GM23338 (cell line): Measurements from ENCODE around the gene PTPRH. TPM values are rescaled to one million over a fixed set of nuclear protein-coding genes. Genes with fewer than 3 reads are reported as not detected.

ENCODE experiments used
- ATAC-seq: fragments of 200-7000 bp; cut with Tn5 transposase; 3 replicates; pipeline ENCODE4 v1.9.1; 2020
- DNase-seq: peaks from one replicate; pipeline ENCODE4 v3.0.0-alpha.2; 2015; ENCODE audit warnings: low spot score
- H2AFZ ChIP-seq: fragments of 200-600 bp; sonication (generic); 2 replicates; pipeline ENCODE4 v1.8.0; 2016; ENCODE audit warnings: antibody characterized with exemption, mild to moderate bottlenecking, moderate library complexity
- H3F3A ChIP-seq: fragments of 200-600 bp; sonication (generic); replicated peaks from 2 replicates; pipeline ENCODE4 v1.8.0; 2017; ENCODE audit warnings: antibody characterized with exemption, mixed run types, low read depth
- H3K27ac ChIP-seq: fragments of 200-600 bp; sonication (generic); 2 replicates; pipeline ENCODE4 v1.6.1; 2016; ENCODE audit warnings: low read depth
- H3K27me3 ChIP-seq: fragments of 200-600 bp; sonication (generic); 2 replicates; pipeline ENCODE4 v1.8.0; 2016; ENCODE audit warnings: mild to moderate bottlenecking, mixed run types, moderate library complexity; ENCODE audit not compliant: insufficient read depth
- H3K36me3 ChIP-seq: fragments of 200-600 bp; sonication (generic); 2 replicates; pipeline ENCODE4 v1.8.0; 2016; ENCODE audit warnings: mild to moderate bottlenecking; ENCODE audit not compliant: insufficient read depth
- H3K4me1 ChIP-seq: fragments of 200-600 bp; sonication (generic); 2 replicates; pipeline ENCODE4 v1.8.0; 2016; ENCODE audit warnings: mild to moderate bottlenecking, moderate library complexity; ENCODE audit not compliant: insufficient read depth
- H3K4me2 ChIP-seq: fragments of 200-600 bp; sonication (generic); 2 replicates; pipeline ENCODE4 v1.7.1; 2017; ENCODE audit warnings: mixed run types
- H3K4me3 ChIP-seq: fragments of 200-600 bp; sonication (generic); 2 replicates; pipeline ENCODE4 v1.6.1; 2016; ENCODE audit warnings: mixed run types
- H3K79me2 ChIP-seq: fragments of 200-600 bp; sonication (generic); replicated peaks from 2 replicates; pipeline ENCODE4 v1.8.0; 2017; ENCODE audit warnings: mild to moderate bottlenecking; ENCODE audit not compliant: insufficient read depth
- H3K9me2 ChIP-seq: fragments of 200-600 bp; sonication (generic); 2 replicates; pipeline ENCODE4 v1.8.0; 2017; ENCODE audit not compliant: insufficient read depth
- H4K20me1 ChIP-seq: fragments of 200-600 bp; sonication (generic); replicated peaks from 2 replicates; pipeline ENCODE4 v1.8.0; 2017; ENCODE audit warnings: mild to moderate bottlenecking; ENCODE audit not compliant: insufficient read depth
- H3K27ac Mint-ChIP-seq: 2 replicates; pipeline ENCODE4 v1.8.0; 2020; ENCODE audit warnings: inconsistent platforms, mild to moderate bottlenecking, moderate library complexity, mixed read lengths
- H3K27me3 Mint-ChIP-seq: 3 replicates; pipeline ENCODE4 v1.8.0; 2022; ENCODE audit warnings: low read depth, mild to moderate bottlenecking, moderate library complexity, mixed read lengths, inconsistent platforms; ENCODE audit not compliant: insufficient read depth, poor library complexity
- H3K36me3 Mint-ChIP-seq: 3 replicates; pipeline ENCODE4 v1.8.0; 2021; ENCODE audit warnings: low read depth, mild to moderate bottlenecking, inconsistent platforms, moderate library complexity, mixed read lengths
- H3K4me1 Mint-ChIP-seq: 3 replicates; pipeline ENCODE4 v1.8.0; 2020; ENCODE audit warnings: mild to moderate bottlenecking, inconsistent platforms, mixed read lengths
- H3K4me3 Mint-ChIP-seq: 3 replicates; pipeline ENCODE4 v1.8.0; 2021; ENCODE audit warnings: moderate library complexity, mild to moderate bottlenecking, inconsistent platforms, mixed read lengths
- H3K9me3 Mint-ChIP-seq: 3 replicates; pipeline ENCODE4 v1.8.0; 2020; ENCODE audit warnings: moderate library complexity, mild to moderate bottlenecking, inconsistent platforms, mixed read lengths
- CREB1 ChIP-seq: fragments of 250-450 bp; sonication (Bioruptor Pico); IDR thresholded peaks from 2 replicates; pipeline ENCODE4 v1.5.0; 2020; ENCODE audit warnings: low read depth, mild to moderate bottlenecking, moderate library complexity
- CTCF ChIP-seq, 2 experiments: fragments of 200-600 bp in 1 of 2; sonication (generic) in 1 of 2; conservative IDR thresholded peaks; 2 replicates each; pipeline versions ENCODE4 v1.5.1 to v1.6.1; 2016 to 2017; ENCODE audit warnings: antibody characterized with exemption in 2 of 2, low read depth in 2 of 2, mild to moderate bottlenecking in 2 of 2, moderate library complexity in 1 of 2
- EZH2phosphoT487 ChIP-seq: fragments of 200-600 bp; sonication (generic); IDR thresholded peaks from one replicate; pipeline ENCODE4 v1.8.1; 2018; ENCODE audit warnings: antibody characterized with exemption; ENCODE audit not compliant: unreplicated experiment
- JUNB ChIP-seq: IDR thresholded peaks from one replicate; pipeline ENCODE4 v1.6.1; 2016; ENCODE audit warnings: antibody characterized with exemption; ENCODE audit not compliant: unreplicated experiment
- NANOG ChIP-seq: IDR thresholded peaks from 2 replicates; pipeline ENCODE4 v1.6.1; 2016; ENCODE audit warnings: antibody characterized with exemption, borderline replicate concordance
- POLR2AphosphoS5 ChIP-seq: IDR thresholded peaks from 2 replicates; pipeline ENCODE4 v1.6.1; 2016; ENCODE audit warnings: antibody characterized with exemption, low read depth
- REST ChIP-seq: IDR thresholded peaks from one replicate; pipeline ENCODE4 v1.6.1; 2018; ENCODE audit warnings: antibody characterized with exemption; ENCODE audit not compliant: unreplicated experiment
- ZNF114 ChIP-seq: fragments of 250-450 bp; sonication (Bioruptor Pico); IDR thresholded peaks from 2 replicates; pipeline ENCODE4 v1.5.0; 2020; ENCODE audit warnings: mild to moderate bottlenecking, moderate library complexity
- ZNF331 ChIP-seq: fragments of 250-450 bp; sonication (Bioruptor Pico); IDR thresholded peaks from 2 replicates; pipeline ENCODE4 v1.5.0; 2020; ENCODE audit warnings: low read depth, mild to moderate bottlenecking, moderate library complexity
- polyA plus RNA-seq: library from polyadenylated mRNA; unstranded; fragments of >200 nt; fragmentation: Nextera tagmentation; extraction: Ambion mirVana; gene quantifications from 2 replicates; pipeline ENCODE4 v1.2.1, GENCODE V29; 2016
- total RNA-seq: library from RNA; depleted of rRNA; stranded (reverse); fragments of >200 nt; shearing (Covaris generic); gene quantifications from 2 replicates; pipeline ENCODE4 v1.2.3, GENCODE V29; 2014

PTPRH gene
- total and polyA plus RNA-seq, 2 experiments from 2014 or later = 0.16 to 2.1 TPM

GRCh38 chr19:55242517-55242916 is 33.2 kb upstream of the PTPRH start:
- Histone ChIP-seq H2AFZ (no peak overlapping the region), H3F3A (no peaks in the 10 kb centered on the region), H3K36me3 (no peaks in the 10 kb centered on the region; the same call in 1 of the 2 replicates), H3K9me2 (no peaks in the 10 kb centered on the region), H4K20me1 (no peaks in the 10 kb centered on the region; the same call in none of the 2 replicates), H3K4me2 (no peak overlapping the region), H3K27ac (no peak overlapping the region), H3K4me3 (no peak overlapping the region), H3K4me1 (no peaks in the 10 kb centered on the region), H3K27me3 (no peaks in the 10 kb centered on the region), H3K79me2 (peaks cover 2% of the 10 kb centered on the region; the same call in 1 of the 2 replicates)
- Mint-ChIP-seq H3K4me3 (no peak overlapping the region), H3K27me3 (no peaks in the 10 kb centered on the region), H3K4me1 (no peaks in the 10 kb centered on the region), H3K9me3 (no peaks in the 10 kb centered on the region), H3K36me3 (peaks cover 43% of the 10 kb centered on the region), H3K27ac (no peak overlapping the region)
- ATAC-seq (no peak), DNase-seq (no peak)
- no peak for TF ChIP-seq NANOG
- TF ChIP-seq CTCF (conservative IDR thresholded peaks at IDR 0.05; ENCODE audit: low read depth in 2 of 2) = no peak
- TF ChIP-seq JUNB = no peak
- TF ChIP-seq EZH2phosphoT487 = no peak
- no peak for TF ChIP-seq ZNF114 (CRISPR knock-in tag)
- TF ChIP-seq CREB1 (CRISPR knock-in tag) = no peak

- Histone ChIP-seq H3K4me1 (no peaks in the 10 kb centered on the region), H4K20me1 (no peaks in the 10 kb centered on the region; the same call in none of the 2 replicates), H3K79me2 (no peaks in the 10 kb centered on the region), H3K36me3 (no peaks in the 10 kb centered on the region; the same call in 1 of the 2 replicates), H2AFZ (no peak overlapping the region), H3K9me2 (no peaks in the 10 kb centered on the region), H3F3A (no peaks in the 10 kb centered on the region), H3K4me3 (no peak overlapping the region), H3K4me2 (no peak overlapping the region), H3K27me3 (no peaks in the 10 kb centered on the region), H3K27ac (no peak overlapping the region)
- Mint-ChIP-seq H3K9me3 (no peaks in the 10 kb centered on the region), H3K27me3 (no peaks in the 10 kb centered on the region), H3K4me1 (no peaks in the 10 kb centered on the region), H3K27ac (no peak overlapping the region), H3K4me3 (no peak overlapping the region), H3K36me3 (peaks cover 48% of the 10 kb centered on the region)
- DNase-seq (no peak), ATAC-seq (no peak)
- TF ChIP-seq CREB1 (CRISPR knock-in tag) (no peak), CTCF (conservative IDR thresholded peaks at IDR 0.05; ENCODE audit: low read depth in 2 of 2) (no peak), POLR2AphosphoS5 (no peak), ZNF331 (CRISPR knock-in tag) (no peak), NANOG (no peak), REST (no peak)
Observed at GRCh38 chr19:55241935-55242464, 32.7 kb upstream of the PTPRH start.
